Stomach (tissue), 9 donors: ENCODE results near the gene MEGF6. TPM values are rescaled to one million over a fixed set of nuclear protein-coding genes. Genes with fewer than 3 reads are reported as not detected.

Experiments used
- DNase-seq, 2 donors: peaks; one replicate each; pipeline versions ENCODE4 v3.0.0 to v3.0.0-alpha.2; 2013 to 2019
- H3K27ac ChIP-seq, 5 donors: fragments of 200-600 bp in 4 of 5; sonication (generic) in 4 of 5; one replicate each; pipeline ENCODE4 v1.5.1; 2013 to 2019; ENCODE audit warnings: mild to moderate bottlenecking in 1 of 5, moderate library complexity in 1 of 5
- H3K27me3 ChIP-seq, 3 donors: fragments of 200-600 bp; sonication (generic); one replicate each; pipeline ENCODE4 v1.5.1; 2017 to 2019; ENCODE audit warnings: mixed run types in 1 of 3
- H3K36me3 ChIP-seq, 4 donors: fragments of 200-600 bp; sonication (generic); 1 replicate in 3 of 4; 2 replicates in 1 of 4; pipeline ENCODE4 v1.5.1; 2016 to 2019
- H3K4me1 ChIP-seq, 4 donors: fragments of 200-600 bp; sonication (generic); one replicate each; pipeline ENCODE4 v1.5.1; 2016 to 2019
- H3K4me3 ChIP-seq, 4 donors: fragments of 200-600 bp; sonication (generic) in 3 of 4; one replicate each; pipeline ENCODE4 v1.5.1; 2016 to 2019; ENCODE audit warnings: mild to moderate bottlenecking in 1 of 4
- H3K9me3 ChIP-seq, 4 donors: fragments of 200-600 bp; sonication (generic); one replicate each; pipeline ENCODE4 v1.5.1; 2016 to 2019
- CTCF ChIP-seq, 7 experiments: fragments of 450-650 bp in 4 of 7; fragments of 200-600 bp in 3 of 7; sonication (generic) in 3 of 7; IDR thresholded peaks; one replicate each; pipeline ENCODE4 v1.5.1; 2016 to 2019; ENCODE audit warnings: antibody characterized with exemption in 7 of 7, control low read depth in 2 of 7, mild to moderate bottlenecking in 1 of 7
- EP300 ChIP-seq: sonication (generic); formaldehyde crosslinking; IDR thresholded peaks from one replicate; pipeline ENCODE4 v1.6.1; 2017; ENCODE audit warnings: antibody characterized with exemption
- POLR2A ChIP-seq, 4 donors: fragments of 450-650 bp; IDR thresholded peaks; one replicate each; pipeline ENCODE4 v1.6.1; 2016; ENCODE audit warnings: antibody characterized with exemption in 4 of 4, control low read depth in 2 of 4, mild to moderate bottlenecking in 1 of 4, moderate library complexity in 1 of 4
- POLR2AphosphoS5 ChIP-seq, 3 donors: sonication (generic); formaldehyde crosslinking; IDR thresholded peaks; one replicate each; pipeline ENCODE4 v1.6.1; 2016; ENCODE audit warnings: antibody characterized with exemption in 3 of 3
- WGBS, 5 donors: extraction: QIAGEN DNeasy Blood & Tissue Kit in 3 of 5; methylation state at CpG; one replicate each; pipeline versions ENCODE4 v1.1.5 to v1.1.7; 2013 to 2018; 5-methylcytosine and 5-hydroxymethylcytosine counted together
- intact Hi-C: fragments of 100-400 bp; cut with DNase I; formaldehyde crosslinking; loops from one replicate; pipeline ENCODE4 v1.15.1; 2023; ENCODE audit warnings: low total_unique reads
- polyA plus RNA-seq, 3 donors: library from polyadenylated mRNA; stranded (reverse); fragments of 200-250 nt; gene quantifications; one replicate each; pipeline ENCODE4 v1.2.3, GENCODE V29; 2013
- total RNA-seq, 5 donors: library from RNA; depleted of rRNA; stranded (reverse); fragments of >200 nt; gene quantifications; one replicate each; pipeline versions ENCODE4 v1.1.0 to v1.2.3, GENCODE V29; 2014 to 2016
- donor health status: healthy with polysubstance abuse.
- donor health status: Bipolar disorder and iron deficiency.
- donor health status: healthy.

Gene MEGF6
- total and polyA plus RNA-seq, 8 donors: 2.6 to 57.2 (median 26.7) TPM

- Histone ChIP-seq H3K27ac (peak overlapping the region in 4 of 5 donors; percentile 9 to 77 (median 46)), H3K4me1 (peaks cover 7 to 31% (median 13%) of the 10 kb centered on the region in 4 donors), H3K9me3 (no peaks in the 10 kb centered on the region), H3K36me3 (no peaks in the 10 kb centered on the region), H3K27me3 (peaks cover 0 to 7% (median 0%) of the 10 kb centered on the region in 3 donors), H3K4me3 (no peak overlapping the region)
- TF ChIP-seq POLR2A (IDR thresholded peaks at IDR 0.05): no peak
- TF ChIP-seq POLR2AphosphoS5 (IDR thresholded peaks at IDR 0.05): no peak
- no peak for TF ChIP-seq EP300
- TF ChIP-seq CTCF (IDR thresholded peaks at IDR 0.05): no peak
- peak in 1 of 2 donors; percentile 67 for DNase-seq
- WGBS, 5 donors: 57 to 71% (median 64%) methylated on average over 22 to 24 of the region's 24 CpGs
- intact Hi-C loops: no loop called here
Measured at GRCh38 chr1:3539707-3540425, 71.4 kb downstream of the MEGF6 start.

- Histone ChIP-seq H3K27ac (no peak overlapping the region), H3K4me3 (no peak overlapping the region), H3K4me1 (peaks cover 2 to 18% (median 6%) of the 10 kb centered on the region in 4 donors), H3K9me3 (no peaks in the 10 kb centered on the region), H3K36me3 (no peaks in the 10 kb centered on the region), H3K27me3 (peaks cover 0 to 5% (median 0%) of the 10 kb centered on the region in 3 donors)
- TF ChIP-seq CTCF (IDR thresholded peaks at IDR 0.05): no peak
- no peak for TF ChIP-seq POLR2A (IDR thresholded peaks at IDR 0.05)
- TF ChIP-seq EP300: no peak
- TF ChIP-seq POLR2AphosphoS5 (IDR thresholded peaks at IDR 0.05): no peak
- no peak for DNase-seq
- intact Hi-C loops: no loop called here
- 85 to 95% (median 89%) methylated on average over 6 to 16 of the region's 16 CpGs for WGBS, 5 donors
Measured at GRCh38 chr1:3537359-3537758, 73.9 kb downstream of the MEGF6 start.

GRCh38 chr1:3536420-3537195 is 74.7 kb downstream of the MEGF6 start:
- intact Hi-C loops: no loop called here
- Histone ChIP-seq H3K27ac (no peak overlapping the region), H3K4me1 (peaks cover 0 to 13% (median 8%) of the 10 kb centered on the region in 4 donors), H3K4me3 (no peak overlapping the region), H3K36me3 (no peaks in the 10 kb centered on the region), H3K9me3 (no peaks in the 10 kb centered on the region), H3K27me3 (peaks cover 0 to 6% (median 0%) of the 10 kb centered on the region in 3 donors)
- no peak for TF ChIP-seq POLR2AphosphoS5 (IDR thresholded peaks at IDR 0.05)
- TF ChIP-seq POLR2A (IDR thresholded peaks at IDR 0.05): no peak
- no peak for TF ChIP-seq CTCF (IDR thresholded peaks at IDR 0.05)
- no peak for TF ChIP-seq EP300
- DNase-seq: peak in 1 of 2 donors; percentile 48
- WGBS, 5 donors: 75 to 86% (median 81%) methylated on average over 16 to 27 of the region's 27 CpGs

- Histone ChIP-seq H3K27me3 (peaks cover 0 to 13% (median 0%) of the 10 kb centered on the region in 3 donors), H3K27ac (no peak overlapping the region), H3K4me1 (peaks cover 4 to 21% (median 13%) of the 10 kb centered on the region in 4 donors), H3K9me3 (no peaks in the 10 kb centered on the region), H3K36me3 (no peaks in the 10 kb centered on the region), H3K4me3 (no peak overlapping the region)
- intact Hi-C loops: no loop called here
- WGBS, 5 donors: 85 to 96% (median 92%) methylated on average over 10 to 12 of the region's 12 CpGs
- TF ChIP-seq EP300: no peak
- DNase-seq: no peak
Measured at GRCh38 chr1:3535732-3536131, 75.6 kb downstream of the MEGF6 start.
